ENCODE results near the gene UNC80. TPM values are rescaled to one million over a fixed set of nuclear protein-coding genes. Genes with fewer than 3 reads are reported as not detected.
A peak's percentile ranks its signal among the peaks of the same experiment; 100 is the strongest.

UNC80 gene
- not detected for total RNA-seq

- no peak for ATAC-seq (replicated peaks)
- peak within 1 kb of the TSS; percentile 53 for H3K4me3 Mint-ChIP-seq
- H3K27ac Mint-ChIP-seq, result no peak within 1 kb of the TSS
- H3K36me3 Mint-ChIP-seq (ENCODE audit: low read depth), result no peaks in the 10 kb centered on the region
- H3K27me3 Mint-ChIP-seq, result peaks cover 40% of the 10 kb centered on the region
- no peaks in the 10 kb centered on the region for H3K4me1 Mint-ChIP-seq
- peaks cover 3% of the 10 kb centered on the region for H3K9me3 Mint-ChIP-seq
Observed at GRCh38 chr2:209771474-209772289, at the start of gene UNC80. TSS of gene UNC80 (plus strand) at chr2:209771832. CDS start at chr2:209772073, 241 bp downstream.

GRCh38 chr2:209726311-209726710 is 45.3 kb upstream of the UNC80 start:
- H3K36me3 Mint-ChIP-seq (ENCODE audit: low read depth), result no peaks in the 10 kb centered on the region
- H3K27me3 Mint-ChIP-seq, result no peaks in the 10 kb centered on the region
- no peak overlapping the region for H3K27ac Mint-ChIP-seq
- H3K4me3 Mint-ChIP-seq, result no peak overlapping the region
- H3K9me3 Mint-ChIP-seq, result peaks cover 4% of the 10 kb centered on the region
- H3K4me1 Mint-ChIP-seq, result no peaks in the 10 kb centered on the region
- ATAC-seq (replicated peaks), result no peak

- Mint-ChIP-seq H3K36me3 (ENCODE audit: low read depth) (no peaks in the 10 kb centered on the region), H3K4me1 (no peaks in the 10 kb centered on the region), H3K4me3 (no peak overlapping the region), H3K9me3 (peaks cover 4% of the 10 kb centered on the region), H3K27me3 (no peaks in the 10 kb centered on the region), H3K27ac (no peak overlapping the region)
- no peak for ATAC-seq (replicated peaks)
Observed at GRCh38 chr2:209727077-209727476, 44.6 kb upstream of the UNC80 start.

GRCh38 chr2:209734805-209735204 is 36.8 kb upstream of the UNC80 start:
- no peaks in the 10 kb centered on the region for H3K36me3 Mint-ChIP-seq (ENCODE audit: low read depth)
- H3K4me3 Mint-ChIP-seq, result no peak overlapping the region
- no peaks in the 10 kb centered on the region for H3K9me3 Mint-ChIP-seq
- no peak overlapping the region for H3K27ac Mint-ChIP-seq
- ATAC-seq (replicated peaks), result no peak
- H3K27me3 Mint-ChIP-seq, result no peaks in the 10 kb centered on the region
- no peaks in the 10 kb centered on the region for H3K4me1 Mint-ChIP-seq

GRCh38 chr2:209741953-209742352 is 29.7 kb upstream of the UNC80 start:
- Mint-ChIP-seq H3K9me3 (peaks cover 3% of the 10 kb centered on the region), H3K36me3 (ENCODE audit: low read depth) (no peaks in the 10 kb centered on the region), H3K4me3 (no peak overlapping the region), H3K4me1 (no peaks in the 10 kb centered on the region), H3K27ac (no peak overlapping the region), H3K27me3 (no peaks in the 10 kb centered on the region)
- ATAC-seq (replicated peaks), result no peak

- Mint-ChIP-seq H3K9me3 (no peaks in the 10 kb centered on the region), H3K27ac (no peak overlapping the region), H3K36me3 (ENCODE audit: low read depth) (no peaks in the 10 kb centered on the region), H3K27me3 (peaks cover 30% of the 10 kb centered on the region), H3K4me3 (no peak overlapping the region), H3K4me1 (no peaks in the 10 kb centered on the region)
- no peak for ATAC-seq (replicated peaks)
Observed at GRCh38 chr2:209753020-209753419, 18.6 kb upstream of the UNC80 start.

GRCh38 chr2:209757163-209757562 is 14.5 kb upstream of the UNC80 start:
- Mint-ChIP-seq H3K4me1 (no peaks in the 10 kb centered on the region), H3K27me3 (peaks cover 37% of the 10 kb centered on the region), H3K27ac (no peak overlapping the region), H3K36me3 (ENCODE audit: low read depth) (no peaks in the 10 kb centered on the region), H3K9me3 (no peaks in the 10 kb centered on the region), H3K4me3 (no peak overlapping the region)
- ATAC-seq (replicated peaks), result no peak

GRCh38 chr2:209761566-209761965 is 10.1 kb upstream of the UNC80 start:
- H3K4me3 Mint-ChIP-seq, result no peak overlapping the region
- no peaks in the 10 kb centered on the region for H3K9me3 Mint-ChIP-seq
- H3K27ac Mint-ChIP-seq, result no peak overlapping the region
- no peaks in the 10 kb centered on the region for H3K36me3 Mint-ChIP-seq (ENCODE audit: low read depth)
- no peak for ATAC-seq (replicated peaks)
- peaks cover 16% of the 10 kb centered on the region for H3K27me3 Mint-ChIP-seq
- H3K4me1 Mint-ChIP-seq, result no peaks in the 10 kb centered on the region

GRCh38 chr2:209762563-209762962 is 9.1 kb upstream of the UNC80 start:
- Mint-ChIP-seq H3K9me3 (no peaks in the 10 kb centered on the region), H3K36me3 (ENCODE audit: low read depth) (no peaks in the 10 kb centered on the region), H3K4me3 (no peak overlapping the region), H3K27ac (no peak overlapping the region), H3K27me3 (peaks cover 12% of the 10 kb centered on the region), H3K4me1 (no peaks in the 10 kb centered on the region)
- no peak for ATAC-seq (replicated peaks)

GRCh38 chr2:209763106-209763505 is 8.5 kb upstream of the UNC80 start:
- no peak overlapping the region for H3K4me3 Mint-ChIP-seq
- ATAC-seq (replicated peaks), result no peak
- no peaks in the 10 kb centered on the region for H3K36me3 Mint-ChIP-seq (ENCODE audit: low read depth)
- H3K27ac Mint-ChIP-seq, result no peak overlapping the region
- no peaks in the 10 kb centered on the region for H3K9me3 Mint-ChIP-seq
- peaks cover 10% of the 10 kb centered on the region for H3K27me3 Mint-ChIP-seq
- no peaks in the 10 kb centered on the region for H3K4me1 Mint-ChIP-seq

GRCh38 chr2:209766613-209767012 is 5.0 kb upstream of the UNC80 start:
- ATAC-seq (replicated peaks), result no peak
- Mint-ChIP-seq H3K4me1 (no peaks in the 10 kb centered on the region), H3K36me3 (ENCODE audit: low read depth) (no peaks in the 10 kb centered on the region), H3K27ac (no peak overlapping the region), H3K9me3 (peaks cover 3% of the 10 kb centered on the region), H3K27me3 (peaks cover 26% of the 10 kb centered on the region), H3K4me3 (no peak overlapping the region)

- Mint-ChIP-seq H3K4me3 (no peak overlapping the region), H3K36me3 (ENCODE audit: low read depth) (no peaks in the 10 kb centered on the region), H3K27ac (no peak overlapping the region), H3K27me3 (peaks cover 26% of the 10 kb centered on the region), H3K9me3 (peaks cover 3% of the 10 kb centered on the region), H3K4me1 (no peaks in the 10 kb centered on the region)
- ATAC-seq (replicated peaks), result no peak
Observed at GRCh38 chr2:209767316-209767715, 4.3 kb upstream of the UNC80 start.

GRCh38 chr2:209768557-209768956 is 3.1 kb upstream of the UNC80 start:
- no peaks in the 10 kb centered on the region for H3K4me1 Mint-ChIP-seq
- H3K9me3 Mint-ChIP-seq, result peaks cover 3% of the 10 kb centered on the region
- no peak overlapping the region for H3K4me3 Mint-ChIP-seq
- H3K36me3 Mint-ChIP-seq (ENCODE audit: low read depth), result no peaks in the 10 kb centered on the region
- peaks cover 32% of the 10 kb centered on the region for H3K27me3 Mint-ChIP-seq
- no peak for ATAC-seq (replicated peaks)
- H3K27ac Mint-ChIP-seq, result no peak overlapping the region

- Mint-ChIP-seq H3K4me1 (no peaks in the 10 kb centered on the region), H3K36me3 (ENCODE audit: low read depth) (no peaks in the 10 kb centered on the region), H3K27ac (no peak overlapping the region), H3K27me3 (peaks cover 40% of the 10 kb centered on the region), H3K4me3 (no peak overlapping the region), H3K9me3 (peaks cover 3% of the 10 kb centered on the region)
- ATAC-seq (replicated peaks), result no peak
Observed at GRCh38 chr2:209772290-209772685, 656 bp downstream of the UNC80 start.

GRCh38 chr2:209773377-209773776 is 1.7 kb downstream of the UNC80 start:
- H3K9me3 Mint-ChIP-seq, result peaks cover 3% of the 10 kb centered on the region

More at GRCh38 chr2:209773377-209773776, 1.7 kb downstream of the UNC80 start:
- H3K4me3 Mint-ChIP-seq, result no peak overlapping the region
- H3K27ac Mint-ChIP-seq, result no peak overlapping the region
- no peaks in the 10 kb centered on the region for H3K4me1 Mint-ChIP-seq
- H3K27me3 Mint-ChIP-seq, result peaks cover 40% of the 10 kb centered on the region
- no peak for ATAC-seq (replicated peaks)
- no peaks in the 10 kb centered on the region for H3K36me3 Mint-ChIP-seq (ENCODE audit: low read depth)
